Activated T-cell treated with anti-CD3 and anti-CD28 coated beads, Interleukin-2, amount 50 U/mL, for 4 hours (primary cell): ENCODE data around the gene OSCP1. TPM values are rescaled to one million over a fixed set of nuclear protein-coding genes. Genes with fewer than 3 reads are reported as not detected.
"Not testable (repeated sequence)": the region's sequence is repeated elsewhere in the genome, so short reads cannot be mapped to it uniquely, and the experiment has no call there.

ENCODE experiments used
- ATAC-seq, 2 donors: fragments of 200-7000 bp; cut with Tn5 transposase; one replicate each; pipeline ENCODE4 v1.10.0; 2021
- DNase-seq: peaks from one replicate; pipeline ENCODE4 v3.0.0-alpha.2; 2020
- H3K27me3 Mint-ChIP-seq: one replicate; pipeline ENCODE4 v1.8.0; 2021; ENCODE audit warnings: low read depth, mixed read lengths
- H3K36me3 Mint-ChIP-seq: one replicate; pipeline ENCODE4 v1.8.0; 2022; ENCODE audit warnings: mixed read lengths; ENCODE audit not compliant: insufficient read depth
- H3K4me1 Mint-ChIP-seq: one replicate; pipeline ENCODE4 v1.8.0; 2021; ENCODE audit warnings: low read depth, mixed read lengths
- H3K4me3 Mint-ChIP-seq: one replicate; pipeline ENCODE4 v1.8.0; 2021; ENCODE audit warnings: mild to moderate bottlenecking, moderate library complexity, mixed read lengths
- H3K9me3 Mint-ChIP-seq: one replicate; pipeline ENCODE4 v1.8.0; 2021; ENCODE audit warnings: mixed read lengths
- total RNA-seq, 3 donors: library from RNA; stranded (reverse); gene quantifications; one replicate each; pipeline ENCODE4 v1.2.1, GENCODE V29; 2021

The OSCP1 gene
- total RNA-seq, 3 donors from 2014 or later = 0.61 to 1.8 (median 1.5) TPM

DNA sequence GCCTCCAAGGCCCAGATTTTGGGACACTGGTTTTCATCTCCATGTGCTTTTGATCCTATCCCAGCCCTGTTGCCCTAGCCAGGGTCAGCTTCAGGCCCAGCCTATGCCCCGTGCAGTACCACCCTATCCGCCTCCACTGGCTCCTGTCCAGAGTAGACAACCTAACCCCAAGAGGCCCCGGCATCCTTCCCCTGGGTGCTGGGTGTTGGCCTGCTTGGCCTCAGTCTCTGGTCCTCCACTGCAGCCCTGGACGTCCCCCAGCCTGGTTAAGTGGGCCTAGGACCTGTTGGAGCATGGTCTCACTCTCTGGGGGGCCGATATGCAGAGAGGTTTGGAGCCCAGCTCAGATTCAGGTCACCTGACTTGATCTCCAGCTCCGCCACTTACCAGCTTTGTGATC lies 30.8 kb upstream of the OSCP1 start:
- ATAC-seq (no peak), DNase-seq (no peak)
- Mint-ChIP-seq H3K9me3 (no peaks in the 10 kb centered on the region), H3K4me3 (no peak overlapping the region), H3K27me3 (peaks cover 6% of the 10 kb centered on the region), H3K4me1 (peaks cover 7% of the 10 kb centered on the region), H3K36me3 (no peaks in the 10 kb centered on the region)

DNA sequence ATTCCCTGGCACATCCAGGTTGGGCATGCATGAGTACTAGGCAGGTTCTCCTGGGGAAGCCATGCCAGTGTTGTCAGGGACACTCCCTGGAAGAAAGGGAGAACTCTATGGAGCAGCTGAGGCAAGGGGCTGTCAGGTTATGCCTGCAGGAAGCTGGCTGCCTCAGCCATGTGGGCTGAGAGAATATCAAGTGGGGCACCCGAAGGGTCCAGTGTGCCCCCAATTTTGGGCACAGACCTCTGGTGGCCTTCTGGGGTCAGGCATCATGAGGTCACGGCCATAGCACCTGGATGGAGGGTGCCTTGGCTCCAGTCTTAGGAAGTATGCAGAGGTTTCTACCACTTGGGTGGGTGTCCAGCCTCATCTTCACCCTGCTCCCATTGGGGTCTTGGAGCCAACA lies 29.9 kb upstream of the OSCP1 start:
- Mint-ChIP-seq H3K9me3 (no peaks in the 10 kb centered on the region), H3K4me1 (peaks cover 7% of the 10 kb centered on the region), H3K27me3 (peaks cover 6% of the 10 kb centered on the region), H3K4me3 (no peak overlapping the region), H3K36me3 (no peaks in the 10 kb centered on the region)
- ATAC-seq = no peak
- no peak for DNase-seq

DNA sequence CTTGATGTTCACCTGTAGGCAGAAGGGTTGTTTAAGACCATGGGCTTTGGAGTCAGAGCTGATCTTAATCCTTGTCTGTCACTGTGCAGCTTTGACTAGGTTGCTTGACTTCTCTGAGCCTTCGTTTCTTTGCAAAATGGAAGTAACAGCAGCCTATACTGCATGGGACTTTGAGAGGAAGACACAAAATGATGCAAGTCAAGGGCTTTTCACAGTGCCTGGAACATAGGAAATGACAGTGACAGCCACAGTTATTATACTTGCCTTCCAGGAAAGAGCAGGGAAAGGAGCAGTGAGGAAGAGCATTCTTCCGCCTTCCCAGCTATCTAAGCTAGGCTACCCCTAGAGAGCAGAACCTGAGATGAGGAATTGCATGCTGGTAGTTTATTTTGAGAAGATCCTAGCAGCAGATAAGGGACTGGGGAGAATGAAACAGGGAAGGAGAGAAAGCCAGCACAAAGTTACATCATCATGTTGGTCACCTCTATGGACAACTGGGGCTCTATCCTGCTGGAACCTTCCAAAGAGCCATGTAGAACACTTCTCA lies 29.3 kb upstream of the OSCP1 start:
- peaks cover 7% of the 10 kb centered on the region for H3K4me1 Mint-ChIP-seq
- no peak for DNase-seq

DNA sequence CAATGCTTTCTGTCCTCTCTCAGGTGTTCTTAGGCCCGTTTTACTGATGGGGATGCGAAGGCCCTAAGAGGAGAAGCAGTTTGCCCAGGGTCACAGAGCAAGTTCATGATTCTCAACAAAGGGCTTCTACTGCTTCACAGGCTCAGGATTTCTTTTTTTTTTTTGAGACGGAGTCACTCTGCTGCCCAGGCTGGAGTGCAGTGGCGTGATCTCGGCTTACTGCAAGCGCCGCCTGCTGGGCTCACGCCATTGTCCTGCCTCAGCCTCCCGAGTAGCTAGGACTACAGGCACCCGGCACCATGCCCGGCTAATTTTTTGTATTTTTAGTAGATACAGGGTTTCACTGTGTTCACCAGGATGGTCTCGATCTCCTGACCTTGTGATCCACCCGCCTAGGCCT lies 27.4 kb upstream of the OSCP1 start:
- ATAC-seq, H3K9me3 Mint-ChIP-seq, H3K4me1 Mint-ChIP-seq, H3K36me3 Mint-ChIP-seq, H3K4me3 Mint-ChIP-seq, DNase-seq, H3K27me3 Mint-ChIP-seq: not testable (repeated sequence)

More for the DNA sequence above, 29.3 kb upstream of the OSCP1 start:
- Mint-ChIP-seq H3K4me3 (no peak overlapping the region), H3K27me3 (peaks cover 6% of the 10 kb centered on the region), H3K36me3 (no peaks in the 10 kb centered on the region), H3K9me3 (no peaks in the 10 kb centered on the region)
- ATAC-seq = no peak

DNA sequence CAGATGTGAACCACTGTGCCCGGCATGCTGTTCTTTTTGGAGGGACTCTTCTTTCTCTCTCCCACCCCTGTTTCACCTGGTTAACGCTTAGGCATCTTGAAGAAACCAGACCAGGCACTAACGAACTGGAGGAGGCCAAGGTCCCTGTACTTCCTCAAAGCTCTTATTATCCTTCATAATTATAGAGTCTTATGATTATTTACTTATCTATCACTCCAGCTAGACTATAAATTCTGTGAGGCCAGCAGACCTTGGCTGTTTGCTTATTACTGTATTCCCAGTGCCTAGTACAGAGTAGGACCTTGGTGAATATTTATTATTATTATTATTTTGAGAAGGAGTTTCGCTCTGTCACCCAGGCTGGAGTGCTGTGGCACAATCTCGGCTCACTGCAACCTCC lies 26.7 kb upstream of the OSCP1 start:
- no peak for DNase-seq

DNA sequence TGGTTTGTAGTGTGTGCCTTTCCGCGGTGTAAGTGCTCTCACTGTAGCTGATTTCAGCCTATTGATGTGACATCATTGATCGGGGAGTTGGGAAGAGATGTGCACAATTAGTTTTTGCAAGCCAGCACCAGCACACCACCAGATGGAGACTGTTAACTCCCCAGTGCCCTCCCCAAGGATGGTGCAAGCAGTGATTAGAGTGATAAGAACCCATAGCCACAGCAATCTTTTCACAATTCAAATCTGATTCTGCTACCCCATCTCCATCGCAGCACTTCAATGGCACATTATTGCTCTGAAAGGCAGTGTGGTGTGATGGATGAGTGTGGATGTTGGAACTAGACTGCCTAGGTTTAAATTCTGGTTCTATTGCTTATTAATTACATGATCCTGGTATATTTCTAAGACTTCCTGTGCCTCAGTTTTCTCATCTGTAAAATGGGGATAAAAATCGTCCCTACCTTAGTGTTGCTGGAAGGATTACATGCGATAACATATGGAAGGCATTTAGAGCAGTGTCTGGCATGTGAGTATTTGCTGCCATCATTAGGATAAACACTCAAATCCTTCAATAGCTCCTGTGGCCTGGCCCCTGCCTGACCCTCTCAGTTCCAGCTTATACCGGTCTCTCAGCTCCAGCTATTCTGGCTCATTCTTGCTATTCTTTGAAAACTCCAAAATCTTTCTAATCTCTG lies 25.8 kb upstream of the OSCP1 start:
- no peak for ATAC-seq
- Mint-ChIP-seq H3K36me3 (no peaks in the 10 kb centered on the region), H3K9me3 (no peaks in the 10 kb centered on the region), H3K27me3 (peaks cover 3% of the 10 kb centered on the region), H3K4me3 (no peak overlapping the region), H3K4me1 (no peaks in the 10 kb centered on the region)
- DNase-seq = no peak

More for the DNA sequence above, 26.7 kb upstream of the OSCP1 start:
- Mint-ChIP-seq H3K4me3 (no peak overlapping the region), H3K36me3 (no peaks in the 10 kb centered on the region), H3K4me1 (peaks cover 3% of the 10 kb centered on the region), H3K9me3 (no peaks in the 10 kb centered on the region), H3K27me3 (peaks cover 3% of the 10 kb centered on the region)
- ATAC-seq = no peak

DNA sequence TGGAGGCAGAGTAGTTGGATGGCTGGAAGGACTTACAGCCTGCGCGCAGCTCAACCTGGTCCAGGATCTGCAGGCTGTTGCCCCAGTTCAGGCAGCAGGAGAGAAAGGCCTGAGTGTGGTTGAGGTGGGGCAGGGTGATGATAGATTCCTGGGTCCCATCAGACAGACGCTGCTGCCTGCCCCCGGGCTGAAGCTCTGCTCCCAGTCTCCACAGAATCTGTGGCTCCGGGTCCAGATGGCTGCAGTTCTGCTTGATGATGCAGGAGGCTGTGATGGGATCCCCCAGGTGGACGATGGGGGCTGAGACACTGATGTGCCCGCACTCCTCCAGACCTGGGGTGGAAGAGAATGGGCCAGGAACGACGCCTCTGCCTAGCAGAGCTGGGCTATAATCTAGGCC lies 25.1 kb upstream of the OSCP1 start:
- no peak for ATAC-seq
- no peak overlapping the region for H3K4me3 Mint-ChIP-seq
- H3K36me3 Mint-ChIP-seq = no peaks in the 10 kb centered on the region
- no peaks in the 10 kb centered on the region for H3K27me3 Mint-ChIP-seq
- DNase-seq = no peak
- H3K4me1 Mint-ChIP-seq = no peaks in the 10 kb centered on the region
- H3K9me3 Mint-ChIP-seq = no peaks in the 10 kb centered on the region

DNA sequence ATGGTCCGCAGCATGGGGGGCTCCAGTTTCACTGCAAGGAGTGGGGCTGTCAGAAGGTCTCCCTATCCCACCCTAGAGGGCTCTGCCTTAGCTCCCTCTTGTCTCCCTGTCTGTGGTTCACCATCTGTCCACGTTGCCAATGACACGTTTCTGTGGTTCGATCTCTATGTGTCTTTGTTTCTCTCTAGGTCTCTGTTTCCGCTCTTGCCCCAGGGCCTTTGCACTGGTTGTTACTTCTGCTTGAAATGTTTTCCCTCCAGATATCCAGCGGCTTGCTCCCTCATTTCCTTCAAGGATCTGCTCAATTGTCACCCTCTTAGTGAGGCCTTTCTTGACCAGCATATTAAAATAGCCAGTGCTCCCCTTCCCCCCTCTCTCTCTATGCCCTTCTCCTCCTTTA lies 22.4 kb upstream of the OSCP1 start:
- no peaks in the 10 kb centered on the region for H3K27me3 Mint-ChIP-seq
- no peaks in the 10 kb centered on the region for H3K9me3 Mint-ChIP-seq
- H3K4me3 Mint-ChIP-seq = no peak overlapping the region
- ATAC-seq (no peak), DNase-seq (no peak)
- no peaks in the 10 kb centered on the region for H3K4me1 Mint-ChIP-seq
- no peaks in the 10 kb centered on the region for H3K36me3 Mint-ChIP-seq

DNA sequence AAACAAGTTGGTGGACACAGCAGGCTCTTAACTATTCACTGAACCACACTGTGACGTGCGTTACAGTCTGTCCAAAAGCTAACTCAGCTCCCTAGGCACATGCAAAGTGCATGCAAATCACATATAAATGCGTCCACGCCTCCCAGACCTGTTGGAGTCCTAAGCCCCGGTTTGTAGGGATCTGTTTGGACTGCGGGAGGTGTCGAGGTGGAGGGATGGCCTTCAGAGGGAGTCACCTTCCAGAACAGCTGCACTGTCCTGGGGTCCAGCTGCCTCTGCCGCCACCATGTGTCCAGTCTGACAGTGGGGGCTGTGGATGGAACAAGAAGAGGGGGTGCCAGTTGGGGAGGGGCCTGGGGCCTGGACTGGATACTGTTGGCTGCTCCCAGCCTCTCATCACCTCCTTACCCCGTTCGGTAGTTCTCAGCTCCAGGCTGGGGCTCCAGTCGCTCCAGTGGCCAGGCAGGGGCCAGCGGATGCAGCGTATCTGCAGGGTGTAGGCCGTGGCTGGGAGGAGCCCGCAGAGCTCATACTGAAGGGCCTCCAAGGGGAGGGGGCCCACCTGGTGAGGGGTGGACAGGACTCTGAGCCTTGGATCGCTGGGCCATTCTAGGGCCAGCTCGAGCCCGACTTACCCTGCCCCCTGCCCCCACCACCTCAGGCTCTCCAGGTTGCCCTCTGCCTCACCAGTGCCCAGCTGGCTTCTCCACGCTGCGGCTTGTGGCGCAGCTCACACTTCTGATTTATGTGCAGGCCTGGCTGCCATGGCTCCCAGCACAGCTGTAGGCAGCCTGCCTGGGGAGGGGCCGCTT lies 21.8 kb upstream of the OSCP1 start:
- no peak for ATAC-seq
- H3K27me3 Mint-ChIP-seq = no peaks in the 10 kb centered on the region
- no peaks in the 10 kb centered on the region for H3K4me1 Mint-ChIP-seq
- no peak overlapping the region for H3K4me3 Mint-ChIP-seq
- H3K36me3 Mint-ChIP-seq = no peaks in the 10 kb centered on the region
- DNase-seq = no peak
- no peaks in the 10 kb centered on the region for H3K9me3 Mint-ChIP-seq

DNA sequence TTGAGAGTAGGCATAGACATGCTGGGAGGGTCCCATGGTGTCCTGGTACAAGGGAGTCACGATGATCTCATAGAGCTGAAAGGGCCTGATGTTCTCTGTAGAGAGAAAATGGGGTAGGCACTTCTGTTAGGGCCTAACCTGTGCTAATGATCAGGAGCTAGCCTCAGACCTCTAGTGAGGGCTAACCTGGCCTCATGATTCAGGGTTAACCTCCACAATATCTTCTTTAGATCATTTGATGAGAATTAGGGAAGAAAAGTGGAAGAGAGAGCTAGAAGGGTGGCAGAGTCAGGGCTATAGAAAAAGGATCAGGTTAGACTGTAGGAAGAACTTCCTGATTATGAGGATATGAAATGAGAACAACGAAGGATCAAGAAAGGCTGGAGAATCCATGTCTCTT lies 18.9 kb upstream of the OSCP1 start:
- no peak for DNase-seq
- ATAC-seq = no peak
- H3K4me3 Mint-ChIP-seq = no peak overlapping the region
- no peaks in the 10 kb centered on the region for H3K27me3 Mint-ChIP-seq
- H3K36me3 Mint-ChIP-seq = no peaks in the 10 kb centered on the region
- peaks cover 8% of the 10 kb centered on the region for H3K4me1 Mint-ChIP-seq
- H3K9me3 Mint-ChIP-seq = no peaks in the 10 kb centered on the region

DNA sequence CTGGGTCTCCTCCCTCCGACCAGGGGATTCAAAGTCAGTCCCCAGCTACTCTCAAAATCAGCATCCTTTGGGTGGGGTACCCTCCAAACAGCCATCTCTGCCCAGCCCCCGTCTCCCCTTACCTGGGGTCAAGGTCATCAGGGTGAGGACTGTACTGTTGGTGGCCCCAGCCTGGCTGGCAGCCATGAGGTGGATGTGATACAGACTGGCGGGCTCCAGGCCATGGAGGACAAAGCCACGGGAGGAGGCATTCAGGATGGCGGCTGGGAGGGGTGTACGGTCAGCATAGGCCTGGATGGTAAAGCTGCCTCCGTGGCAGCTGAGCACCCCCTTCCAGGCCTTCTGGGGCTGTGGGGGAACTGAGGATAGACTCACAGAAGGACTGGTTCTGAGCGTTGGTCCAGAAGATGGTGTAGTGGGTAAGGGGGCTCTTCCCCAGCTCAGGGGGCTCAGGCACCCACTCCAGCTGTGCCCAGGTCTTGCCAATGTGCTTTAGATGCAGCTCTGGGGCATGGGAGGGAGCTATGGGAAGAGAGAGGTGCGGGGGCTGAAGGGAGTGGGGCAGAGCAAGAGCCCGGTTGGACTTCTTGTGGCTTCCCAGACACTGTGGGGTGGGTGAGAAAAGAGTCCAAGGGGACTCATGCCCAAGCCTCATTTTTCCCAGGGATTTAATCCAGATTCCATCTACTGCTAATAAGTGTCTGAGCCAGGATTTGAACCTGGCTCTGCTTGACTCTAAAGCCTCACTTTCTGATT lies 17.6 kb upstream of the OSCP1 start:
- H3K36me3 Mint-ChIP-seq = no peaks in the 10 kb centered on the region
- H3K9me3 Mint-ChIP-seq = no peaks in the 10 kb centered on the region
- ATAC-seq (no peak), DNase-seq (no peak)
- H3K27me3 Mint-ChIP-seq = no peaks in the 10 kb centered on the region
- no peak overlapping the region for H3K4me3 Mint-ChIP-seq
- H3K4me1 Mint-ChIP-seq = peaks cover 14% of the 10 kb centered on the region

DNA sequence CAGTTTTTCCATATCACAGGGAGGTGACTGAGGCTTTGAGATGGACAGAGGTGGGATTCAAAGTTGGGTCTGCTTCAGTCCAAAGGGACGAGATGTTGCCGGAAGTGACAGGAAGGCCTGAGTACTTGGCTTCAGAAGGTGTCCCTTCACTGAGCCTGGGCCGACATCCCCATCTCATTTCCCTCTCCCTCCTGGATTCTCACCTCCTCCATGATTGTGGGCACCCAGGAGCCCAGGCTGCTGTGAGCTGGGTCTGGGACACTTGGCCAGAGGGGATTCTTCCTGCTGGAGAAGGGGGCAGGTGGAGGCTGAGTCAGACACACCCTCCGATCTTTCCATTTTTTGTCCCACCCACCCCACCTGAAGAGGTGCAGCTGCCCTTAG lies 16.8 kb upstream of the OSCP1 start:
- Mint-ChIP-seq H3K4me3 (no peak overlapping the region), H3K9me3 (no peaks in the 10 kb centered on the region), H3K4me1 (peaks cover 18% of the 10 kb centered on the region), H3K36me3 (no peaks in the 10 kb centered on the region), H3K27me3 (no peaks in the 10 kb centered on the region)
- ATAC-seq (no peak), DNase-seq (no peak)

DNA sequence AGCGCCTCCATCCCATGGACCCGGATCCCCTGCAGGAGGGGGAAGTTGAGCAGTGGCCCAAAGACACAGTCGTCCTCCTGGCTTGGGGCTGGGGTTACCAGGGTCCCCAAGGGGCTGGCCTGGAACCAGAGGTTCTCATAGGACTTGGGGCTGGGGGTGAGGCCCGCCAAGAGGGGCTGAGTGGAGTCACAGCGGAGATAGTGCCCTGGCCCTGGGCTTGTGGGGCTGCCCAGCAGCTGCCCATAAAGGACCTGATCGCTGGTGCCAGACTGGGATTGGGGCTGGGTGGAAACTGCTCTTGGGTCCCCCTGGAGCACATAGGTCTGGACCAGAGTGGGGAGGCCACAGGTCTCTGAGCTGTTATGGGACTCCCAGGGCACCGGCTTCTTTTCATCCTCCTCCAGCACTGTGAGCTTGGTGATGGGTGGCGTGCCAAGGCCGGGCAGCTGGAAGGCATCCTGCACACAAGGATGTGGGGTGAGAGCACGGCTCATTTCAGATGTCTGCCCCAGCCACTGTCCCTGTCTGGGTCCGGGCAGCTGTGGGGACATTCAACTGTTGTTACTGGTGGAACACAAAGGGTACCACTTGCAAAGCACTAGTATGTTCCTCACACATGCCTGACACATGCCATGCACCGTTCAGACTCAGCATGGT lies 16.2 kb upstream of the OSCP1 start:
- Mint-ChIP-seq H3K4me3 (no peak overlapping the region), H3K36me3 (no peaks in the 10 kb centered on the region), H3K9me3 (no peaks in the 10 kb centered on the region), H3K27me3 (no peaks in the 10 kb centered on the region), H3K4me1 (peaks cover 18% of the 10 kb centered on the region)
- no peak for DNase-seq
- no peak for ATAC-seq

DNA sequence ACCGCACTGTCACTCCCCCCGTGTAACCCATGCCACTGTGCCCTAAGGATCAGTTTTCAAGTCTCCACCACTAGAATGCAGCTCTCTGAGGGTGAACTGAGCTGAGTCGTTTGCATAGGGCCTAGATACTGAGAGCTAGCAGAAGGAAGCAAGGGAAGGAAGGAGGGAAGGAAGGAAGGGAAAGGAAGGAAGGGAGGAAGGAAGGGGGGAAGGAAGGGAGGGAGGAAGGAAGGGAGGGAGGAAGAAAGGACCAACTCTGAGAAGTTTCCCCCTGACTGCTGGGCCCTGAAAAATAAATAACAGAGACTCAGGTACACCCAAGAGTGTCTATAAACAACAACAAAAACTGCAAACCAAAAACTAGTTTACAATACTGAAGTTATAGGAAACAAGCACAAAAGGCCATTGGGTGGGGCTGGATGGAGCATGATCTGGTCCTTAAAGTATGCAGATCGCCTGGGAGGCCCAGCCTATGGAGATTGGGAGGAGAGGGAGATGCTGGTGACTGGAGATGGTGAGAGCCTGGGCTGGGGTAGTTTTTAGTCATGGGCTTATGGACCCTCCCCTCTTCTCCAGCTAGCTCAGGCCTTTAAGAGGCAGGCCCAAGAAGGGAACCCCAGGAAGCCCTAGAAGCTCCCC lies 15.6 kb upstream of the OSCP1 start:
- no peak for DNase-seq
- peaks cover 22% of the 10 kb centered on the region for H3K4me1 Mint-ChIP-seq
- peaks cover 6% of the 10 kb centered on the region for H3K36me3 Mint-ChIP-seq
- no peak for ATAC-seq
- H3K4me3 Mint-ChIP-seq = no peak overlapping the region
- no peaks in the 10 kb centered on the region for H3K9me3 Mint-ChIP-seq
- H3K27me3 Mint-ChIP-seq = no peaks in the 10 kb centered on the region
